ENCODE data around the gene OR6B2.
"Not testable (repeated sequence)": the region's sequence is repeated elsewhere in the genome, so short reads cannot be mapped to it uniquely, and the experiment has no call there.

OR6B2 gene

DNA sequence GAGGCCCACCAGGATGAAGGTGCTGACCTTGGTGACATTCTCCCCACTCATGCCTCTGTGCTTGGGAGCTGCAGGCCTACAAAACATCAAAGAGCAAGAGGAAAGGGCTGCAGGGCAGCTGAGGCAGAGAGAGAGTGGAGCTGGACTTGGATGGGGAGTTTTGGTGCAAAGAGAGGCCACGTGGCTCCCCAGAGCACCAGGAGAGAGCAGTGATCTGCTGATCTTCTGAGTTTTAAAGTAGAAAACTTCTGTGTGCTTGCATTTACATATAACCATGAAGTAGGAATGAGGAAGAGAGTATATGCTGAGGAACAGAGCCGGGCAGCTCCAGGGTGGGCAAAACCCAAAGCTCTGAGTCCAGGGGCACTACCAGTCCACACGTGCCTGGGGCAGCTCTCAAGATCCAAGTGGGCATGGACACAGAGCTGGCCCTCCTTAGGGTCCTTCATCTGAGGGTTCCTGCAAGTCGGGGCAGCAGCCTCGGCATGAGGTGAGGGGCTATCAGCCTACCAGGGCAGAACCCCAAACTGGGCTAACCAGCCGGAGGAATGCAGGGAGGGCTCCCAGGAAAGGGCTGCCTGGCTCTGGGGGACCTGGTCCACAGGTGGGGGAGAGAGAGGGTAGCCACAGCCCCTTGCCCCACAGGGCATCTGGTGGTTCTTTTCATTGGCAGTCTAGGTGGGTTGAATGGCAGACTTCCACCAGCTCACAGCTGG is at the start of gene OR6B2:
Gene OR6B2 (minus strand): TSS at position 51 of the 716 bp plus-strand sequence. CDS start 0 bp downstream, at position 51.
- no peak for DNase-seq

DNA sequence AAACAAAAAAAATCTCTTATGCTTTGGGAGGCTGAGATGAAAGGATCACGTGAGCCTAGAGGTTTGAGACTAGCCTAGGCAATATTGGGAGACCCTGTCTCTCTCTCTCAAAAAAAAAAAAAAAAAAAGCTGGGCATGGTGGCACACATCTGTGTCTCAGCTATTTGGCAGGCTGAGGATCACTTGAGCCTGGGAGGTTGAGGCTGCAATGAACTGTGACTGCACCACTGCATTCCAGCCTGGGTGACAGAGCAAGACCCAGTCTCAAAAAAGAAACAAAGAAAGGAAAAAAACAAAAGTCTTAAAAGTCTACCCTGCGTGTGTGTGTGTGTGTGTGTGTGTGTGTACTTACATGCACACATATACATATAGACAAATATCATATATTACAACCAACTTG is 48.4 kb upstream of the OR6B2 start:
- no peak for DNase-seq

DNA sequence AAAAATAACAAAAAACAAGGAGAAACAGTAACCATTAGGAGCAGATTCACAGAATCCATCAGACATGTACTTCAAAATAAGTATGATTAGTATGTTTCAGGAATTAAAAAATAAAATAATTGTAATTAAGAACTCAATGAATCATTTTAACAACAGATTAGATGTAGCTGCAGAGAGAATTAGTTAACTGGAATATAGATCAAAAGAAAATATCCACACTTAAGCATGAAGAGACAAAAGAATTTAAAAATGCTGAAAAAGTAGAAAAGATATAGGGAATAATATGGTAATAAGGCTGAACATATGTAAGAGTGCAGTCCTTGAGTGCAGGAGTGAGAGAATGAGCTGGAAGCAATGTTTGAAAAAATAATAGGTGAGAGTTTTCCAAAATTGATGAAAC is 47.2 kb upstream of the OR6B2 start:
- no peak for DNase-seq

DNA sequence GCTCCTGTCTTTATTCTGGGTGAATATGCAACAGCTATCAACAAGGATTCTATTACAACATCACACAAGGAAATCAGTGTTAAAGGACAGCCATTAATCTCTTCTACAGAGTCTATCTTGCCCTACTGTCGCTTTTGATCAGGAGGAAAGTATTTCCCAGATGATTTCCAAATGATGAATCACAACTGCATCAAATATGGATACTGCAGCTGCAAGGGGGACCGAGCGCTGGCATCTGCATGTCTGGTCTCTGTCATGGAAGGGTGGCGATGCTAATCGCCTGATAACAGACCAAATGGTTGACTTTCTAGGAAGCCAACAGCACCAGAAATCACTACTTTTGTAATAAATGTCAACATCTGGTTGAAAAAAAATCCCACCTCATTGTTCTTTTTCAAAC is 44.3 kb upstream of the OR6B2 start:
- no peak for DNase-seq

DNA sequence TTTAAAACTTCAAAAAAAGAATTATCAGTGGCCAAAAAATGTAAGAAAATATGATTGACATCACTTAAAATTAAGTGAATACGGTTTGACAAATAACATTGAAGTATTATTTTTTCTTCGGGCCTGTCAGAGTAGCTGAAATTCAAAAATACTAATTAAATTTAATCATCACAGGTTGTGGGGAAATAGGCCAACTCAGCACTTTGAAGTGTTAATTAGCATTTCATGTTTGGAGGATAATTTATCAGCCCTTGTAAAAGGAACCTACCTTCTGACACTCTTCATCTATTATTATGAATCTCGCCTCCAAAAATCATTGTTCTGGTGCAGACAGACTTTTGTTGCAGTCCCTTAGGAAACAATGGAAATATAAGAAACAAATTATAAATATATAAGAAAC is 40.7 kb upstream of the OR6B2 start:
- DNase-seq = no peak

DNA sequence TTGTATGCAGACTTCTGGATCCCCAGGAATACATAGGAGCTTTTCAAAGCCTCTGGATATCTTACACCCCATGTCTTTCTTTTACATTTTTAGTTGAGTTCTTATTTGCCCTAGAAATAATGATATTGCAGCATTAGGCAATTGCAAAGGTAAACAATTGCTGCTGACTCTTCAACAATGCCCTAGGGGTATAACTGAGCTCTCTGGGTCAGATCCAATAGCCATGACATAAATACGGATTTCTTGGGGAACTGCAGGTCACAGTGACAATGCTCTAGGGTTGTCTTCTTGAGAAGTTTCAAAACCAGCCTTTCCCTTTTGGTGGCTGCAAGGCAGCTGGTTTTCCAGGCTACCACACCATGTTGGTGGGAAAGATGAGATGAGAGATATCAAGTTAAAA is 39.6 kb upstream of the OR6B2 start:
- no peak for DNase-seq

DNA sequence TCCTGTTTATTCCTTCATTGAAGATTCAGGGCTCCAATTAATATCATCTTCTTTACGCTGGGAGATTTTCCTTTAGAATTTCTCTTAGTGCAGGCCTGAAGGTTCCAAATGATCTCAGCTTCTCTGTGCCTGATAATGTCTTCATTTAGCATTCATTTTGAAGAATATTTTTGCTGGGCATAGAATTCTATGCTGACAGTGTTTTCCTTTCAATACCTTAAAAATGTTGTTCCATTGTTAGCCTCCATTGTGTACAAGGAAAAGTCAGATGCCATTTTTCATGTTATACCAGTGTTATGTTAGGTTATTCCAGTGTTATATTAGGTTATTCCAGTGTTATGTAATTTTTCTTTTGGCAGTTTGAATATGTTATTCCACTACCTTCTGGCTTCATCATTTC is 38.0 kb upstream of the OR6B2 start:
- DNase-seq = no peak

DNA sequence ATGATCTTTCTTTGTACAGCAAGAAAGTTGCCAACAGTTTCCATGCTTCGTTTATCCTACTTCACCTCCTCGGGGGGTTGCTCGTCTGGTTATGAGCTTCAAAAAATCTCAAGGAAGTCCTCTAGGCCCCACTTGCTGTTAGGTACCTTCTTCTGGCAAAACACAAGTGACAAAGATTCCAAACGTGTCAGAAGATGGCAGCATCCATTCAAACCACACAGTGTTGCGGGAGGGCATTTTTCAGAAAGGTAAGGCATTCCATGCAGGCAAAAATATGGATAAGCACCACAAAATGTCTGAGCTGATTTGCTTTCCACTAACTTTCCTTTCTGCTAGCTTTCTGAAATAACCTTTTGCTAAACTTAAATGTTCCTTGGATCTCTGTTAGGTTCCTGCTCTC is 36.3 kb upstream of the OR6B2 start:
- DNase-seq = no peak

DNA sequence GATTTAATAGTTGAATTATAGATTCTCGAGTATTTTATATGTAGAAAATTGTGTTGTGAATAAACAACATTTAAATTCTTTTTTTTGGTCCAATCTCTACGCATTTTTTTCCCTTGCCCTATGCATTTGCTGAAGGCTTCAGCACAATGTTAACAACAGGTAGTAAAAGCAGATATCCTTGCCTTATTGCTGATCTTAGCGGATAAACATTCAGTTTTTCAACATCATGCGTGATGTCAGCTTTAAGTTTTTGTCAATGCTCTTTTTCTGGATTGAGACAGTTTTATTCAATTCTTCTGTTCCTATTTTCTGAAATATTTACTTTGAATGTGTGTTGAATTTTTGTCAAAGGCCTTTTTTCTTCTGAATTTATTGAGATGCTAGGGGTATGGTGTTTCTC is 34.7 kb upstream of the OR6B2 start:
- DNase-seq = no peak

DNA sequence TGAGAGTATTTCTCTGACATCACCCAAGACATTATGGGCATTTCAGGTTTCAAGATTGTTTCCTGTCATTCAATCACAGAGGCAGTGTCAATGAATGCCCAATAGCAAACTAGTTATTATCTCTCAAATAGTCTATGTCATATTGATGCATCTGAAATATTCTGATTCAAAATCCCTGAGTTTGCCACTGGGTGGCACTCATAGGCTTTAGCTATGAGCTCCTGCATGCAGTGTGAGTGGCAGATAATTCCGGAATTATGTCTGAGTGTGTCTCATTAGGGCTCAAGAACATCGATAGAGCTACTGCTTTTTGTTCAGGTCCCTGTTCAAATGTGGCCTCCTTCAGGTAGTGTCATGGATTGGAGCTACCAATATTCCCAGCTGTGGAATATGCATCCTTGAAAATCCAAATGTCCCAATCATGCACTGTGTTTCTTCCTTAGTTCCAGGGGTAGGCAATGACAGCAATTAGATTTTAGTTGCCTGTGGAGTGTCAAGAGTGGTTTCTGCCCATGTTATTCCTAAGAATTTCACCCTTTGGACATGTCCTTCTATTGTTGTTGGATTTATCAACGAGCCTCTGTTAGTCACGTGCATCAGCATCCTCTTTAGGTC is 30.9 kb upstream of the OR6B2 start:
- peak in 1 of 4 experiments; percentile 14 for DNase-seq

DNA sequence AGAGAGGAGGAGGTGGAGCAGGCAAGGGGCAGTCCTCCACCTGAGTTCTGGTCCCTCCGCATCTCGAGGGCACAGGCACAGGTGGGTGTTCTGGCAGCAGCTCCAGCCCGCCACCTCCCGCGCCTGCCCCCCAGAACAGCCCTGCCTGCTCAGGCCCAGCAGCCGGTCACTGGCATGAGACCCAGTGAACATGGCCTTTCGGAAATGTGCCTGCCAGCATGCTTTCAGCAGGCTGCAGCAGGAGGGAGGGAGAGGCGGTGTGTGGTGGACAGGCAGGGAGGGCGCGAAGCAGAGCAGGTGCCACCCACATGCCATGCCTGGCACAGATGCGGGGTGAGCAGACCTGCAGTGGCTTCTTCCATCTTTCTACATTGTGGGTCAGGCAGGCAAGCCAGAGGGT is 26.4 kb upstream of the OR6B2 start:
- DNase-seq = no peak

DNA sequence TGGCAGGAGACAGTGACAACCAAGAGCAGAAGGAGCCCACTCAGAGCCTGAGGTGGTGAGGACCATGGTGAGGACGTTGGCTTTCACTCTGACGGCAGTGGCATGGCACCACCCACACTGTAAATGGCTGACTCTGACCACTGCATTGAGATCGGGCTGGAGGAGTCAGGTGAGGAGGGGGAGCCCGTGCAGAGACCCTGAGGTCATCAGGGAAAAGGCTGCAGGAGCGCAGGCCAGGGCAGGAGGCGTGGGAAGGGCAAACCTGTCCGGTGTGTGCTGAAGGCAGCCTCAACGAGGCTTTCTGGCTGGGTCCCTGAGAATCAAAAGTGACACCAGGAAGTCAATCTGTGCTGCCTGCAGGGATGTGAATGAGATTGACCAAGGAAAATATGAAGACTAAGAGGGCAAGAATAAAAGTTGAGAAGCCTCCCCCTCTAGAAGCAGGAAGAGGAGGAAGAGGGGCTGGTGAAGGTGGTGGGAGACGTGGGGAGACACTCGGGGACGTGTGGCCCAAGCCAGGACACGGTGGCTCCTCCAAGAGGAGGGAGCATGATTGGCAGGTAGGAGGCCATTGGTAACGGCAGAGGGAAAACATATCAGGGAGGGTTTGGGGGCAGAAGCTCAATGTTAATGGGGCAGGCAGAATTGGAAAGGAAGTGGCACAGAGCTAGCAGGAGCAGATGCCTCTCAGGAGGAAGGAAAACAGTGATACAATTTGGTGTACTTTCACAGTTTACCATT is 25.1 kb upstream of the OR6B2 start:
- DNase-seq = no peak

DNA sequence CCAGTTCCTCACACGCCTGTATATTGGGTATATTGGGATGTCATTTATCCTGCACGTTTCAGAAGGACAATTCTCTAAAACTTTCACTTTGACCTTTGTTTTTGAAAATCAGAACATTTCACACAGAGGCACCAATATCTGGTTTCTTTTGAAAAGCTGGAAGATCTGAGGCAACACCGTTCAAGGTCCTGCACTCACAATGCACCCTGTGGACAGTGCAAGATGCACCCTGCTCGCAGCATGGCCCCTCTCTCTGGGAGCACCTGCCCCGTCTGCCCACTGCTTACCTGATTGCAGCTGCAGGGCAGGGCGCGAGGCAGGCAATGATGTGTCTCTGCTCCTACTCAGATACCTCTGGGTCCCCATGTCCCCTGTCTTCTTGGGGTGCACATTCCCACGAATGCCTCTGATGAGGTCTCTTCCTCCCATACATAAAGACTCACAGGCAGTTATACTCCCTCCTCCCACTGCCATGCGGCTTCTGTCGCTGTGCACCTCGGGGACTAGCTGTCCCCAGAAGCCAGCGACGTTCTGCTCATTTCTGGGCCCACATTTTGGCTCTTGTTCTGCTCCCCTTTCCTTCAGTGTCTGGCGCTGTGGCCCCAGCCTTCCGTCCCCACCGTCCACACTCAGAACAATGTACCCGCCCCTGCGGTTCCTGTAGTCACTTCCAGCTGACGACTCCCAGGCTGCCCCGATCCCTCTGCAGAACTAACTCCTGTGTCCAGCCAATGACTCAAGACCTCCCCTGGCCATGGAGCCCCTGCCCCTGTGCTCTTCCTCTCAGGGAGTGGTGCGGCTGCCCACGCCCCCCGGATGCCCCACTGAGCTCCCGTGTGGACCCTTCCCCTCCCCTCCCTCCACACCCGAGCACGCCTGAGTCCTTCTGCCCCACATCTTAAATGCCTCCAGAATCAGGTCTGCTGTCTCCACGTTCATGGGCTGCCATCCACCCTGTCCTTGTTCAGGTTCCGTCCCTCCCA is 23.2 kb upstream of the OR6B2 start, which contains the start of gene OR6B3:
Gene OR6B3 (minus strand): TSS at position 349 of the 983 bp plus-strand sequence.
- no peak for DNase-seq

DNA sequence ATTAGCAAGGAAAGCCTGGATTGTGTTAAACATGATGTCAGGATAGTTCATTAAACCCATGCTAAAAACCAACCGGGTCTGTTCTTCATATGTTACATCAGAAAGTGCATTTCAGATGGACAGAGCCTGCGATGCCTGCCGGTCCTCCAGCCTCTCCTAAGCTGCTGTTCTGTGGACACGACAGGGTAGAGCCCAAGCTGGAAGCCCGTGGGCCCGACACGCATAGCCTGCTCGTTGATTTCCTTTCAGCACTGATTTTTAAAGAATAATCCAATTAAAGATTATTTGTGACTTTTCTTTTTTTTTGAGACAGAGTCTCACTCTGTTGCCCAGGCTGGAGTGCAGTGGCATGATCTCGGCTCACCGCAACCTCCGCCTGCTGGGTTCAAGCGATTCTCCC is 22.3 kb upstream of the OR6B2 start:
- no peak for DNase-seq

DNA sequence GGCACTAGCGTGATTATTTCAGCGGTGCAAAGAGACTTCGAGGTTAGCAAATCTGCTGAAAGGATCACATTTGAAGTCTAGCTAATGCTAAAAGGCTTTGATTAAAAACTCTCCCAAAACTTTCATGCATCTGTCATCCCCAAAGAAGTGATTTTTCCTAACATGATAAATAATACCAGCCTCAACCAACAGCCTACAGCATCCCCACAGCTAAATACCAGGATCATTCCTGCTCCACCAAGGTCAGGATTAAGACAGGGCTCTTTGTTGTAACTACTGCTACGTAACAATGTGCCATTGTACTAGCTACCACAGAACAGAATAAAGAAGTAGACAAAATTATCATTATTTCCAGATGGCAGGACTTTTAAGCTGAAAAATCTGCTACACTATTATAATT is 21.5 kb upstream of the OR6B2 start:
- no peak for DNase-seq

DNA sequence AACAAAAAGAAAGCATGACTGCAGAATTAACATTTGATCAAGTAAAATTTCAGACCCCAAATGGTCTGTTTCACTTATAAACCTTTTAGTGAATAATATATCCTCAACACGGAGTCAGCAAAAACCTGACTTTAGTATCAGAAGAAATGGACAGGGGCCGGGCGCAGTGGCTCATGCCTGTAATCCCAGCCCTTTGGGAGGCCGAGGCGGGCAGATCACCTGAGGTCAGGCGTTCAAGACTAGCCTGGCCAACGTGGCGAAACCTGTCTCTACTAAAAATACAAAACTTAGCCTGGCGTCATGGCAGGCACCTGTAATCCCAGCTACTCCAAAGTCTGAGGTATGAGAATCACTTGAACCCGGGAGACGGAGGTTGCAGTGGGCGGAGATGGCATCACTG is 20.0 kb upstream of the OR6B2 start:
- no peak for DNase-seq

DNA sequence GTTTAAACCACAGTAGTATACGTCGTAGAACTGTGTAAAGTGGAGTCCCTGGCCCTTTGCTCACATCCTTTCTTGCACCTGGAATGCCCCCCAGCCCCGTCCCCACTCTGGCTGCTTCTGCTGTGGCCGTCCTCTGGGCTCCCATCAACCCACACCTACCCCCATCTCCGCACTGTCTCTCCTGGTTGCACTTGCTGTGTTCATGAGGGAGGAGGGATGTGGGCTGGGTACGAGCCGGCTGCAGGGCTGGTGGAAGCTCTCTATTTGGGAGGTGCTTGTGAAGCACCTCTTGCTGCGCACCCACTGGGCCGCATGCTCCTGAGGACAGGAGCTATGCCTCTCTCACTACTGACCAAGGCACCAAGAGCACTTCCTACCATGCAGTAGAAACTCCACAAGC is 18.0 kb upstream of the OR6B2 start:
- DNase-seq = no peak

DNA sequence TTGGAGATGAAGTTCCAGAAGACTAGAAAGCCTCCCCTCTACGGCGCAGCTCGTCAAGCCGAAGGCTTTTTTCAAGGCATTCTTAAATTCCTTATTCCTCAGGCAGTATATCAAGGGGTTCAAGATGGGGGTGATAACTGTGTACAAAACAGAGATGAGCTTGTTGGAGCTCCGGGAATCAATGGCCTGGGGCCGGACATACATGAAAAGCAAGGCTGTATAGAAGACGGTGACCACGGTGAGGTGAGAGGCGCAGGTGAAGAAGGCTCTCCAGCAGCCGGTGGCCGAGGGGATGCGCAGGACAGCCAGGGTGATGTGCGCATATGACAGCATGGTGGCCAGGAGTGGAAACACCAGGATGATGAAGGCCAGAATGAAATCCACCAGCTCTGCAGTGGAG is 14.9 kb upstream of the OR6B2 start:
- DNase-seq = no peak

DNA sequence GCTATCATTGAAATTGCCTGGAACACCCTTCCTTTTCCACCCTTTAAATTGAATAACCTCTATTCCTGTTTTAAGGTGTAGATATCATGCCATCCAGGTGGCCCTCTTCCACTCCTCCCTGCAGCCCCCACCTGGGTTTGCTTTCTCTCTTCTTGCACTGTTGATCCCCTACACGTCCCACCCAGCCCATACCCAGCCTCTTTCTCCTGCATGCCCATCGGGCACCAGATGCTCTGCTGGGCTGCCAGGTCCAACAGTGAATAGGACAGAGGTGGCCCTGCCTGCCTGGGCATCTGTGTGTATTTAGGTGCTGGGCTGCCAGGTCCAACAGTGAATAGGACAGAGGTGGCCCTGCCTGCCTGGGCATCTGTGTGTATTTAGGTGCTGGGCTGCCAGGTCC is 13.9 kb upstream of the OR6B2 start:
- not testable (repeated sequence) for DNase-seq

DNA sequence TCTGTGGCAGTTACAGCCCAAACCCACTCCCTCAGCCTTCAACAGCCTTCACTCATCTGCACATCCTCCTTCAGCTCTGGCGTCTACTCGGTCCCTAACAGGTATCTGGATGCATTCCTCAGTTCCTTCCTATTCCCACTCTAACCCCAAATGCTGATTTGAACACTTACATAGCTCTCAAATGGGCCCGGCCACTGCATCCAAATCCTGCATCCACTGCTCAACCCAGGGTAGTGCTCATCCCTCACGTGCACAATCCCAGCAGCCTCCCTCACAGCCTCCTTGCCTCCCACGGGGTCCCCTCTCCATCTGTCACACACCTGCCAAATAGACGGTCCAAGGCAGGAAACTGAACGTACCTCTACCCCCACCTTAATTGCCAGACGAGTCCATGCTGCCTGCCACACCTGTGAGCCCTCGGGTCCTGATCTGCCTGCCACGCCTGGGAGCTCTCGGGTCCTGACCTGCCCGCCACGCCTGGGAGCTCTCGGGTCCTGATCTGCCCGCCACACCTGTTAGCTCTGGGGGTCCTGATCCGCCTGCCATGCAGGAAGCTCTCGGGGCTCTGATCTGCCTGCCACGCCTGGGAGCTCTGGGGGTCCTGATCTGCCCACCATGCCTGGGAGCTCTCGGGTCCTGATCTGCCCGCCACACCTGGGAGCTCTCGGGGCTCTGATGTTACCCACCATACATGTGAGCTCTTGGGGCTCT is 13.2 kb upstream of the OR6B2 start:
- DNase-seq = no peak

DNA sequence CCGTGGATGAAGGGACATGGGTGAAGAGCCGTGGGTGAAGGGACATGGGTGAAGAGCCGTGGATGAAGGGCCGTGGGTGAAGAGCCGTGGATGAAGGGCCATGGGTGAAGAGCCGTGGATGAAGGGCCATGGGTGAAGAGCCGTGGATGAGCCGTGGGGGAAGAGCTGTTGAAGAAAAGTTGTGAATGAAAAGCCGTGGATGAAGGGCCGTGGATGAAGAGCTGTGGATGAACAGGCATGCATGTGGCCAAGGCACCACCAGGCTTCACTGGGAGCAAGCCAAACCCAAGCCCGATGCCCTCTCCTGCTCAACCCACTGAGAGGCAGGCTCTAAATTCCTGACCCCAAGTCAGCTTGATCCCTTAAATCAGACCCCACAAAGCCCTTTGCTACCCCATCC is 12.5 kb upstream of the OR6B2 start:
- no peak for DNase-seq

DNA sequence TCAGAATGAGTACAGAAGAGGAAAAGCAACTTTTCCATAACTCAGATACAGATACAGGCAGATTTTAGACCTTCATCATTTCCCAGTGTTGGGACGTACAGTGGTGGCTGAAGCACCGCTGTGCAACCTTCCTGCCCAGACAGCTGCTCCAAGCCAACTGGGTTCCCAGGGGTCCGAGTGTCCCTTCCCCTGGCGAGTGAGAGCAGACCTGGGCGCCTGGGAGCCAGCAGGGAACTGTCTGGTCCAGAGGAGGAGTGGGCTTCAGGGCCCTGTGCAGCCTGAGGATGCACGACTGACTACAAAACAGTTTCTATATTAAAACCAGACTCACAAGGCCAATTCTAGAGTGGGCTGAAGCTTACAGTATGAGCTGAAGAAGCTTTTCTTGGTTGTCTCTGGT is 11.1 kb upstream of the OR6B2 start:
- no peak for DNase-seq

All from activated CD4-positive, CD25-positive, alpha-beta regulatory T cell (primary cell).